Measurements from ENCODE around the gene KRTAP10-4.

DNA sequence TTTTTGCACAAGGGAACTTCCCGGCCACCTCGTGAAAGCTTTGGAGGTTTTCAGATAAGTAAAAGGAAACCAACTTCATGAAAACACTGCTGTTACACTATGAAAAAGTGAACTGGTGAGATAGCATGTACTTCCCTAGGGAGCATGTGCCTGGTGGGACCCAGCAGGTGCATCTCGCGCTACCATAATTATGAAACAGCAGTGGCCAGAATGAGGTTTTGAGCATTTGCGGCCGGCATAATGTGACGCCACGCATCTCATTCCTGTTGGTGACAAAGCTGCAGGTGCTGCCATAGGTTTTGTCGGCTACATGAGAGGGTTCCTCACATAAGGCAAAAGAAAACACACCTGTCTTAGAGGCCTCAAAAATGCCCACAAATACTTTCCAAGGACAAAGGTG is 16.6 kb upstream of the KRTAP10-4 start:
- TF ChIP-seq POLR2AphosphoS5 (IDR thresholded peaks at IDR 0.05) = no peak
- TF ChIP-seq, protein P1, sequence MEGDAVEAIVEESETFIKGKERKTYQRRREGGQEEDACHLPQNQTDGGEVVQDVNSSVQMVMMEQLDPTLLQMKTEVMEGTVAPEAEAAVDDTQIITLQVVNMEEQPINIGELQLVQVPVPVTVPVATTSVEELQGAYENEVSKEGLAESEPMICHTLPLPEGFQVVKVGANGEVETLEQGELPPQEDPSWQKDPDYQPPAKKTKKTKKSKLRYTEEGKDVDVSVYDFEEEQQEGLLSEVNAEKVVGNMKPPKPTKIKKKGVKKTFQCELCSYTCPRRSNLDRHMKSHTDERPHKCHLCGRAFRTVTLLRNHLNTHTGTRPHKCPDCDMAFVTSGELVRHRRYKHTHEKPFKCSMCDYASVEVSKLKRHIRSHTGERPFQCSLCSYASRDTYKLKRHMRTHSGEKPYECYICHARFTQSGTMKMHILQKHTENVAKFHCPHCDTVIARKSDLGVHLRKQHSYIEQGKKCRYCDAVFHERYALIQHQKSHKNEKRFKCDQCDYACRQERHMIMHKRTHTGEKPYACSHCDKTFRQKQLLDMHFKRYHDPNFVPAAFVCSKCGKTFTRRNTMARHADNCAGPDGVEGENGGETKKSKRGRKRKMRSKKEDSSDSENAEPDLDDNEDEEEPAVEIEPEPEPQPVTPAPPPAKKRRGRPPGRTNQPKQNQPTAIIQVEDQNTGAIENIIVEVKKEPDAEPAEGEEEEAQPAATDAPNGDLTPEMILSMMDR (IDR thresholded peaks at IDR 0.05) = no peak
- TF ChIP-seq POLR2A (IDR thresholded peaks at IDR 0.05) = no peak
